Stimulated activated CD8-positive, alpha-beta memory T cell treated with anti-CD3 and anti-CD28 coated beads, Interleukin-12 subunit alpha, Interleukin-12 subunit beta, amount 100 ng/mL, for 4 hours (primary cell): Measurements from ENCODE around the gene ATAD3B.
"Not testable (repeated sequence)": the region's sequence is repeated elsewhere in the genome, so short reads cannot be mapped to it uniquely, and the experiment has no call there.

Source experiments
- DNase-seq: peaks from one replicate; pipeline ENCODE4 v3.0.0-alpha.2; 2020; ENCODE audit warnings: low read depth

Gene ATAD3B

GRCh38 chr1:1433804-1434130 lies 37.8 kb upstream of the ATAD3B start:
- no peak for DNase-seq

- DNase-seq = no peak
These were observed 37.3 kb upstream of the ATAD3B start for GRCh38 chr1:1434131-1434823.

- DNase-seq = no peak
These were observed 36.8 kb upstream of the ATAD3B start for GRCh38 chr1:1434824-1435105.

- peak; percentile 45 for DNase-seq
These were observed 36.3 kb upstream of the ATAD3B start, which contains the start of gene VWA1 for GRCh38 chr1:1435106-1435903. Gene VWA1 (plus strand): TSS chr1:1435690. CDS start chr1:1435749, 59 bp downstream.

- DNase-seq = no peak
These were observed 35.5 kb upstream of the ATAD3B start for GRCh38 chr1:1435911-1436629.

- no peak for DNase-seq
These were observed 34.9 kb upstream of the ATAD3B start for GRCh38 chr1:1436630-1437032.

GRCh38 chr1:1437033-1437903 lies 34.3 kb upstream of the ATAD3B start:
- no peak for DNase-seq

GRCh38 chr1:1437904-1438376 lies 33.6 kb upstream of the ATAD3B start:
- DNase-seq = no peak

- no peak for DNase-seq
These were observed 32.8 kb upstream of the ATAD3B start for GRCh38 chr1:1438531-1439381.

- no peak for DNase-seq
These were observed 31.9 kb upstream of the ATAD3B start for GRCh38 chr1:1439546-1440261.

GRCh38 chr1:1440262-1441001 lies 31.1 kb upstream of the ATAD3B start:
- no peak for DNase-seq

GRCh38 chr1:1441002-1441888 lies 30.3 kb upstream of the ATAD3B start:
- no peak for DNase-seq

- no peak for DNase-seq
These were observed 29.3 kb upstream of the ATAD3B start for GRCh38 chr1:1442069-1442770.

- not testable (repeated sequence) for DNase-seq
These were observed 24.9 kb upstream of the ATAD3B start for GRCh38 chr1:1446631-1447030.

- DNase-seq = no peak
These were observed 22.3 kb upstream of the ATAD3B start, which contains the start of gene ATAD3C for GRCh38 chr1:1449099-1449739. Gene ATAD3C (plus strand): TSS chr1:1449689. CDS start chr1:1450684, 995 bp downstream.

- not testable (repeated sequence) for DNase-seq
These were observed 20.9 kb upstream of the ATAD3B start for GRCh38 chr1:1450616-1451015.

GRCh38 chr1:1451696-1452364 lies 19.7 kb upstream of the ATAD3B start:
- DNase-seq = no peak
